ENCODE measurements around the gene FAM124B.

DNA sequence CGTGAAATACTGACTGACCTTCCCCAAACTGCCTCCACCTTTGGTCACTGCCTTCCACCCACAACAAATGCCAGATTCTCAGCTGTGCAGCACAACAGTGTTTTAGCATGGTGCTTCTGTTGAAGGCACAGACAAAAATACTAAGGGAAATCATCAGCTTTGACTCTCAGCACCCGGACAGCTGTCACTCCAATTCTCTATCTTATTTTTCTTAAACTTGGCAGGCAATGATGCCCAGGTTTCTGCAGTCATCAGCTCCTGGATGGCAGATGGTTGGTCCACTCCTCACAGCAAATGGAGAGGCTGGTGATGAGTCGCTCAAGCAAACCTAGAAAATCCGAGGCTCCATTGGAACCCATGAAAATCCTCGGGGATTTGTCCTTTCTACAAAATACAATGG lies 2.9 kb upstream of the FAM124B start:
- TF ChIP-seq, protein P1, sequence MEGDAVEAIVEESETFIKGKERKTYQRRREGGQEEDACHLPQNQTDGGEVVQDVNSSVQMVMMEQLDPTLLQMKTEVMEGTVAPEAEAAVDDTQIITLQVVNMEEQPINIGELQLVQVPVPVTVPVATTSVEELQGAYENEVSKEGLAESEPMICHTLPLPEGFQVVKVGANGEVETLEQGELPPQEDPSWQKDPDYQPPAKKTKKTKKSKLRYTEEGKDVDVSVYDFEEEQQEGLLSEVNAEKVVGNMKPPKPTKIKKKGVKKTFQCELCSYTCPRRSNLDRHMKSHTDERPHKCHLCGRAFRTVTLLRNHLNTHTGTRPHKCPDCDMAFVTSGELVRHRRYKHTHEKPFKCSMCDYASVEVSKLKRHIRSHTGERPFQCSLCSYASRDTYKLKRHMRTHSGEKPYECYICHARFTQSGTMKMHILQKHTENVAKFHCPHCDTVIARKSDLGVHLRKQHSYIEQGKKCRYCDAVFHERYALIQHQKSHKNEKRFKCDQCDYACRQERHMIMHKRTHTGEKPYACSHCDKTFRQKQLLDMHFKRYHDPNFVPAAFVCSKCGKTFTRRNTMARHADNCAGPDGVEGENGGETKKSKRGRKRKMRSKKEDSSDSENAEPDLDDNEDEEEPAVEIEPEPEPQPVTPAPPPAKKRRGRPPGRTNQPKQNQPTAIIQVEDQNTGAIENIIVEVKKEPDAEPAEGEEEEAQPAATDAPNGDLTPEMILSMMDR (optimal IDR thresholded peaks at IDR 0.05 in 1 of 3, IDR thresholded peaks at IDR 0.05 in 1 of 3, conservative IDR thresholded peaks at IDR 0.05 in 1 of 3; ENCODE audit: extremely low read depth in 1 of 3, insufficient read depth in 2 of 3, low read length in 3 of 3), result no peak
- TF ChIP-seq EZH2 (IDR thresholded peaks at IDR 0.05; ENCODE audit: low read length), result no peak

All from keratinocyte (primary cell).